PC-9 (cell line): ENCODE data around the gene RNF121. TPM values are rescaled to one million over a fixed set of nuclear protein-coding genes. Genes with fewer than 3 reads are reported as not detected.

Experiments used
- BruUV-seq: library from RNA; stranded (reverse); fragments of 400-500 nt; replicated peaks from 2 replicates; lab custom pipeline; 2021; lab: Mats Ljungman, UMichigan
- CTCF ChIA-PET: fragments of 300-600 bp; sonication (Branson Sonifier 250); formaldehyde crosslinking; loops from one replicate; lab custom pipeline; 2022; ENCODE audit warnings: antibody characterized with exemption; lab: Charles Lee
- POLR2A ChIA-PET: fragments of 300-600 bp; sonication (Branson Sonifier 250); formaldehyde crosslinking; loops from one replicate; lab custom pipeline; 2022; ENCODE audit warnings: antibody characterized with exemption; ENCODE audit not compliant: unreplicated experiment; lab: Charles Lee
- DNase-seq, 2 experiments: peaks; one replicate each; pipeline versions ENCODE4 v3.0.0 to v3.0.0-alpha.2; 2015 to 2022; ENCODE audit warnings: mixed read lengths in 1 of 2
- H2AFZ ChIP-seq: fragments of 200-600 bp; sonication (generic); 2 replicates; pipeline ENCODE4 v1.8.1; 2017; ENCODE audit warnings: antibody characterized with exemption
- H3F3A ChIP-seq: fragments of 200-600 bp; sonication (generic); 2 replicates; pipeline ENCODE4 v1.8.1; 2017; ENCODE audit warnings: antibody characterized with exemption, mild to moderate bottlenecking, low read depth; ENCODE audit not compliant: insufficient read depth
- H3K27ac ChIP-seq: fragments of 200-600 bp; sonication (generic); 2 replicates; pipeline ENCODE4 v1.6.1; 2016; ENCODE audit warnings: mixed run types
- H3K27me3 ChIP-seq: fragments of 200-600 bp; sonication (generic); 2 replicates; pipeline ENCODE4 v1.6.1; 2016; ENCODE audit warnings: low read depth, mixed run types; ENCODE audit not compliant: insufficient read depth
- H3K36me3 ChIP-seq: fragments of 200-600 bp; sonication (generic); 2 replicates; pipeline ENCODE4 v1.6.1; 2016; ENCODE audit warnings: low read depth, mixed run types
- H3K4me1 ChIP-seq: fragments of 200-600 bp; sonication (generic); replicated peaks from 2 replicates; pipeline ENCODE4 v1.6.1; 2016; ENCODE audit warnings: mixed run types; ENCODE audit not compliant: insufficient read depth
- H3K4me2 ChIP-seq: fragments of 200-600 bp; sonication (generic); 2 replicates; pipeline ENCODE4 v1.6.1; 2017; ENCODE audit warnings: mixed run types
- H3K4me3 ChIP-seq: fragments of 200-600 bp; sonication (generic); 2 replicates; pipeline ENCODE4 v1.6.1; 2016; ENCODE audit warnings: mixed run types
- H3K79me2 ChIP-seq: fragments of 200-600 bp; sonication (generic); 2 replicates; pipeline ENCODE4 v1.6.1; 2017; ENCODE audit warnings: low read depth, mixed run types
- H3K9me2 ChIP-seq: fragments of 200-600 bp; sonication (generic); 2 replicates; pipeline ENCODE4 v1.8.1; 2017; ENCODE audit warnings: mild to moderate bottlenecking; ENCODE audit not compliant: insufficient read depth
- H3K9me3 ChIP-seq: fragments of 200-600 bp; sonication (generic); 2 replicates; pipeline ENCODE4 v1.8.1; 2016; ENCODE audit warnings: low read depth; ENCODE audit not compliant: insufficient read depth
- H4K20me1 ChIP-seq: fragments of 200-600 bp; sonication (generic); 2 replicates; pipeline ENCODE4 v1.8.1; 2017; ENCODE audit not compliant: insufficient read depth
- CTCF ChIP-seq: fragments of 200-600 bp; sonication (generic); conservative IDR thresholded peaks from 2 replicates; pipeline ENCODE4 v1.6.1; 2017; ENCODE audit warnings: mixed run types, antibody characterized with exemption, mild to moderate bottlenecking, moderate library complexity
- EZH2 ChIP-seq: fragments of 200-600 bp; sonication (generic); IDR thresholded peaks from 2 replicates; pipeline ENCODE4 v1.8.0; 2017; ENCODE audit warnings: antibody characterized with exemption, low read depth
- intact Hi-C: fragments of 100-400 bp; cut with micrococcal nuclease; formaldehyde crosslinking; loops from one replicate; pipeline ENCODE4 v1.10.0; 2022; ENCODE audit not compliant: unreplicated experiment
- total RNA-seq: library from RNA; stranded (reverse); gene quantifications from 2 replicates; pipeline ENCODE4 v1.2.3, GENCODE V29; 2021

Gene RNF121
- total RNA-seq, 1 experiment from 2014 or later, result 41.2 TPM

GRCh38 chr11:71964641-71965040, 35.8 kb downstream of the RNF121 start:
- H3K4me2 ChIP-seq, result no peak overlapping the region
- H2AFZ ChIP-seq, result no peak overlapping the region
- no peaks in the 10 kb centered on the region; the same call in 1 of the 2 replicates for H4K20me1 ChIP-seq
- ChIA-PET CTCF (no interaction called here), POLR2A (no interaction called here)
- H3K36me3 ChIP-seq, result peaks cover 38% of the 10 kb centered on the region
- peaks cover 10% of the 10 kb centered on the region; the same call in 1 of the 2 replicates for H3F3A ChIP-seq
- no peak overlapping the region for H3K4me3 ChIP-seq
- intact Hi-C loops, result no loop called here
- H3K79me2 ChIP-seq, result no peaks in the 10 kb centered on the region; the same call in 1 of the 2 replicates
- no peak overlapping the region for H3K27ac ChIP-seq
- no peaks in the 10 kb centered on the region for H3K27me3 ChIP-seq
- DNase-seq, result no peak
- TF ChIP-seq CTCF, result no peak
- no peak for TF ChIP-seq EZH2
- H3K4me1 ChIP-seq, result peaks cover 10% of the 10 kb centered on the region
- no peaks in the 10 kb centered on the region for H3K9me2 ChIP-seq
- no TSS peak for BruUV-seq
- H3K9me3 ChIP-seq, result no peaks in the 10 kb centered on the region

- Histone ChIP-seq H3K4me1 (no peaks in the 10 kb centered on the region), H3K27me3 (no peaks in the 10 kb centered on the region), H3K27ac (no peak overlapping the region), H3K79me2 (no peaks in the 10 kb centered on the region), H3K4me2 (no peak overlapping the region), H3K9me2 (no peaks in the 10 kb centered on the region), H3K9me3 (no peaks in the 10 kb centered on the region), H4K20me1 (no peaks in the 10 kb centered on the region; the same call in 1 of the 2 replicates), H3K36me3 (peaks cover 20% of the 10 kb centered on the region; the same call in 1 of the 2 replicates), H3K4me3 (no peak overlapping the region), H2AFZ (no peak overlapping the region), H3F3A (no peaks in the 10 kb centered on the region)
- no TSS peak for BruUV-seq
- CTCF ChIA-PET, result interaction anchor here (0.5 kb wide), 1 partner anchor 399 kb away, joined by 3 read pairs; no protein-coding TSS in a partner anchor
- TF ChIP-seq EZH2 (no peak), CTCF (no peak)
- intact Hi-C loops, result no loop called here
- no peak for DNase-seq
- POLR2A ChIA-PET, result no interaction called here
Observed at GRCh38 chr11:71971680-71972079, 42.8 kb downstream of the RNF121 start.

- intact Hi-C loops, result loop anchor here (2.0 kb wide), 1 partner anchor 454 kb away; no protein-coding TSS in a partner anchor
- no peaks in the 10 kb centered on the region for H3K9me3 ChIP-seq
- H3K36me3 ChIP-seq, result peaks cover 7% of the 10 kb centered on the region; the same call in 1 of the 2 replicates
- H3K9me2 ChIP-seq, result no peaks in the 10 kb centered on the region
- peaks cover 18% of the 10 kb centered on the region for H4K20me1 ChIP-seq
- BruUV-seq, result no TSS peak
- H3F3A ChIP-seq, result no peaks in the 10 kb centered on the region
- H3K27ac ChIP-seq, result no peak overlapping the region
- H3K4me2 ChIP-seq, result no peak overlapping the region
- no peak overlapping the region for H3K4me3 ChIP-seq
- no peaks in the 10 kb centered on the region for H3K27me3 ChIP-seq
- no peak for TF ChIP-seq CTCF
- TF ChIP-seq EZH2, result no peak
- DNase-seq, result no peak
- ChIA-PET CTCF (interaction anchor here (0.6 to 3.3 kb wide), 2 partner anchors 455 to 1298 kb away, joined by 3 to 11 read pairs; no protein-coding TSS in a partner anchor), POLR2A (no interaction called here)
- H3K79me2 ChIP-seq, result no peaks in the 10 kb centered on the region
- H2AFZ ChIP-seq, result no peak overlapping the region
- no peaks in the 10 kb centered on the region for H3K4me1 ChIP-seq
Observed at GRCh38 chr11:71976551-71976950, 47.7 kb downstream of the RNF121 start.
